ENCODE results near the gene OGDHL. TPM values are rescaled to one million over a fixed set of nuclear protein-coding genes. Genes with fewer than 3 reads are reported as not detected.

Gene OGDHL
- total RNA-seq, 4 donors from 2014 or later, result under 0.01 to 0.79 TPM; not detected in 2

GRCh38 chr10:49743464-49744075, 18.6 kb downstream of the OGDHL start:
- H3K36me3 ChIP-seq, result no peaks in the 10 kb centered on the region
- H3K9me3 ChIP-seq, result no peaks in the 10 kb centered on the region
- 74 to 82% methylated on average over 6 to 14 of the region's 19 CpGs for WGBS, 2 donors
- no peak overlapping the region for H3K27ac ChIP-seq
- no peak for DNase-seq
- no peaks in the 10 kb centered on the region for H3K27me3 ChIP-seq
- TF ChIP-seq POLR2A (IDR thresholded peaks at IDR 0.05) (no peak), CTCF (IDR thresholded peaks at IDR 0.05) (no peak)
- intact Hi-C loops (cut with DNase I), result no loop called here
- no peak overlapping the region for H3K4me3 ChIP-seq
- no peaks in the 10 kb centered on the region for H3K4me1 ChIP-seq

- H3K36me3 ChIP-seq, result no peaks in the 10 kb centered on the region
- whole genome bisulfite sequencing, 2 donors, result 75 to 87% methylated on average over 4 to 10 of the region's 23 CpGs
- DNase-seq, result no peak
- no peaks in the 10 kb centered on the region for H3K4me1 ChIP-seq
- no peak for TF ChIP-seq POLR2A (IDR thresholded peaks at IDR 0.05)
- TF ChIP-seq CTCF (IDR thresholded peaks at IDR 0.05), result no peak
- intact Hi-C loops (cut with DNase I), result no loop called here
- no peaks in the 10 kb centered on the region for H3K9me3 ChIP-seq
- no peak overlapping the region for H3K27ac ChIP-seq
- H3K27me3 ChIP-seq, result no peaks in the 10 kb centered on the region
- no peak overlapping the region for H3K4me3 ChIP-seq
These were observed 19.2 kb downstream of the OGDHL start for GRCh38 chr10:49742683-49743463.

- Histone ChIP-seq H3K4me1 (no peaks in the 10 kb centered on the region), H3K4me3 (no peak overlapping the region), H3K9me3 (no peaks in the 10 kb centered on the region), H3K27ac (no peak overlapping the region), H3K36me3 (no peaks in the 10 kb centered on the region), H3K27me3 (no peaks in the 10 kb centered on the region)
- DNase-seq, result no peak
- 21 to 43% methylated on average over 2 to 3 of the region's 7 CpGs for WGBS, 2 donors
- intact Hi-C loops (cut with DNase I), result no loop called here
- no peak for TF ChIP-seq CTCF (IDR thresholded peaks at IDR 0.05)
- no peak for TF ChIP-seq POLR2A (IDR thresholded peaks at IDR 0.05)
These were observed 20.8 kb downstream of the OGDHL start for GRCh38 chr10:49741108-49741995.

GRCh38 chr10:49740346-49741107, 21.6 kb downstream of the OGDHL start:
- H3K9me3 ChIP-seq, result no peaks in the 10 kb centered on the region
- intact Hi-C loops (cut with DNase I), result no loop called here
- TF ChIP-seq CTCF (IDR thresholded peaks at IDR 0.05) (no peak), POLR2A (IDR thresholded peaks at IDR 0.05) (no peak)
- no peak overlapping the region for H3K27ac ChIP-seq
- H3K4me1 ChIP-seq, result no peaks in the 10 kb centered on the region
- no peak for DNase-seq
- no peaks in the 10 kb centered on the region for H3K27me3 ChIP-seq
- 33 to 88% methylated on average over 1 to 3 of the region's 16 CpGs for WGBS, 2 donors
- H3K36me3 ChIP-seq, result no peaks in the 10 kb centered on the region
- no peak overlapping the region for H3K4me3 ChIP-seq

Measured in esophagus squamous epithelium (tissue), 5 donors.